NCI-H226 (cell line): Measurements from ENCODE around the gene FBN3.
A peak's percentile ranks its signal among the peaks of the same experiment; 100 is the strongest.
"Not testable (repeated sequence)": the region's sequence is repeated elsewhere in the genome, so short reads cannot be mapped to it uniquely, and the experiment has no call there.

ENCODE experiments used
- DNase-seq: peaks from one replicate; pipeline ENCODE4 v3.0.0-alpha.2; 2015

The FBN3 gene

DNA sequence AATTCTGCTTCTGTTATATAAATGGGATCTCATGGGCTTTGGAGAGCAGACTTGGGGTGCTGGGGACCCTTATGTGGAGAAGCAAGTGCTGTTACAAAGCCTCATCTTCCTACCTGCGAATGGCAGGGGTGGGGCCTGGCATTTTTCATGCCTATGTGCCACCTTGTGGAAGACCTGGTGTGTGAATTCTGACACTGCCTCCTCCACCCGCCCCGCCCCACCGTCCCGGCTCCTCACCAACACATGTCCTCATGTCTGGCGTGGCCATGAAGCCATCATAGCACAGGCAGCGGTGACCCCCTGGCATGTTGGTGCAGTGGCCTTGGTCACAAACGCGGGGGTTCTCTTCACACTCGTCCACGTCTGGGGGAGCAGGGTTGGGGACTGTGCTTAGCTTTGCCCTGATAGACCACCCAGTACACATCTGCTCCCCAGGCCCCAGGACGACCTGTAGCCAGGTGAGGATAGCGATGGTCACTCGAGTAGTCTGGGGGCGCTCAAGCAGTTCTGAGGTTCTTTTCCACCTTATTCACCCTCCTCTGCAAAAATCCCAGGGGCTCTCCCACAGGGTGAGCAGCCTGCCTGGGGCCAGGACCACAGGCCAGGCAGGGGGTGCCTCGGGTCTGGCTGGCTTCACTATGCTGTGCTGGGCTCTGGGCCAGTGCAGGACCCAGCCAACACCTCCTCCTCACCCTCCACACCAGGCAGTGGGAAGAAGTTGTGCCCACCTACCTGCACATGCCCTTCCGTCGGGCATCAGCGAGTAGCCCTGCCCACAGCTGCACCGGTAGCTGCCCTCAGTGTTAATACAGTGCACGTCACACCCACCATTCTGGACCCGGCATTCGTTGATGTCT is 32.7 kb downstream of the FBN3 start:
- no peak for DNase-seq

DNA sequence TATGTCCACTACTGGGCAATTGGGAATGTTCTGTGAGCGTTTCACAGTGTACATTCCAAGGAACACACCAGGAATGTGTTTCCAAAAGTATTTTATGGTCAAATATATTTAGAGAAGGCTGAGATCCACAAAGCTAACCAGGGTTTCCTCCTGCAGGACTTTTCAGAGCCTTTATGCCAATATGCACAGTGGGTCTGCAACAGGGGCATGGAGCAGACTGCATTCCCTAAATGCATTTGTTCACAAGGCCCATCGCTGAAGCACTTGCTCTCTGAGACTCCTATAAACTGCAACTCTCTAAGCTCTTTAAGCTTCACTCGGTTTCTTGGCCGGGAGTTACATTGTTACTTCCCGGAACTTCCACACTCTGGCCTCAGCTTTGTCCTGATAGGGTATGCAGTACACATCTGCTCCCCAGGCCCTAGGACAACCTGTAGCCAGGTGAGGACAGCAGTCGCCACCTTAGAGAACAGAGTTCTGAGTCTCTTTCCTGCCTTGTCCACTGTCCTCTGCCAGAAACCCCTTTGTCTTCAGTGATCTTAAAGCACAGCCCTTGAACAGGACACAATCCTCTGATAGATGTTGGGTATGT is 33.5 kb downstream of the FBN3 start:
- no peak for DNase-seq

DNA sequence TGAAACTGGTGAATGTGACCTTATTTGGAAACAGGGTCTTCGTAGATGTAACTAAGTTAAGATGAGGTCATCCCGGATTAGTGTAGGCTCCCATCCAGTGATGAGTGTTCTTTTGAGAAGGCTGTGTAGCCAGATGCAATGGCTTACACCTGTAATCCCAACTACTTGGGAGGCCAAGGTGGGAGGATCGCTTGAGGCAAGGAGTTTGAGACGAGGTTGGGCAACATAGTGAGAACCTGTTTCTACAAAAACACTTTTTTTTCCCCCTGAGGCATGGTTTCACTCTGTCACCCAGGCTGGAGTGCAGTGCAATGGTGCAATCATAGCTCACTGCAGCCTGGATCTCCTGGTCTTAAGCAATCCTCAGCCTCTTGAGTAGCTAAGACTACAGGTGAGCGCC is 36.4 kb downstream of the FBN3 start:
- DNase-seq, result peak; percentile 12

DNA sequence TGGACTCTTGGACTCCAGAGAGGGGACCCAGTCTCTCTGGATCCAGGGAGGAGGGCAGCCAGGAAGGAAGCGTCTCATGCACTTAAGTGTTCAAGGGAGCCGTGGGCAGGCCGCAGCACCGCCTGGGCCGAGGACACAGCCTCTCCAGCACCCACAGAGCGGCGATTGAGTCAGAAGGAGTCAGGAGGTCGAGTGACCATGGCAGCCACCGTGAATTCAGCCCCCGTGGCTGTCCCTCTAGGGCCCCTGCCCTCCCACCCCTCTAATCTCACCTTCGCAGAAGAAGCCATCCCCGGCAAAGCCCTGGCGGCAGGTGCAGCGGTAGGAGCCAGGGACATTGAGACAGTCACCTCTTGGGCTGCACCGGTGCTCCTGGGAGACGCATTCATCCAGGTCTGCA is 38.0 kb downstream of the FBN3 start:
- DNase-seq, result no peak

DNA sequence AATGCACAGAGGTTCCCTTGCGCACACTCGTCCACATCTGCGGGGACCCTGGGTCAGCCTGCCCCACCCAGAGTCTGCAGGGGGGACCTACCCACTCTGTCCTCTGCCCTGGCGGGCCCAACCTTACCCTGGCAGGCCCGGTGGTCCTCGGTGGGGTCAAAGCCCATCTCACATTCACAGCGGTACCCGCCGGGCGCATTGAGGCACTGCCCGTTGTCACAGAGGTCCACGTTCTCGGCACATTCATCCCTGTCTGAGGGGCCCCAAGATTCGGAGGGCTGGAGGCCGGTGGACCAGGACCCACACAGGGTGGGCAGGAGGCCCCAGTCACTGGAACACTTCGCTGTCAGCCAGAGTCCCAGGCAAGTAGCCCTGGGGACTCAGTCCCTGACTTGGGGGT is 38.5 kb downstream of the FBN3 start:
- no peak for DNase-seq

DNA sequence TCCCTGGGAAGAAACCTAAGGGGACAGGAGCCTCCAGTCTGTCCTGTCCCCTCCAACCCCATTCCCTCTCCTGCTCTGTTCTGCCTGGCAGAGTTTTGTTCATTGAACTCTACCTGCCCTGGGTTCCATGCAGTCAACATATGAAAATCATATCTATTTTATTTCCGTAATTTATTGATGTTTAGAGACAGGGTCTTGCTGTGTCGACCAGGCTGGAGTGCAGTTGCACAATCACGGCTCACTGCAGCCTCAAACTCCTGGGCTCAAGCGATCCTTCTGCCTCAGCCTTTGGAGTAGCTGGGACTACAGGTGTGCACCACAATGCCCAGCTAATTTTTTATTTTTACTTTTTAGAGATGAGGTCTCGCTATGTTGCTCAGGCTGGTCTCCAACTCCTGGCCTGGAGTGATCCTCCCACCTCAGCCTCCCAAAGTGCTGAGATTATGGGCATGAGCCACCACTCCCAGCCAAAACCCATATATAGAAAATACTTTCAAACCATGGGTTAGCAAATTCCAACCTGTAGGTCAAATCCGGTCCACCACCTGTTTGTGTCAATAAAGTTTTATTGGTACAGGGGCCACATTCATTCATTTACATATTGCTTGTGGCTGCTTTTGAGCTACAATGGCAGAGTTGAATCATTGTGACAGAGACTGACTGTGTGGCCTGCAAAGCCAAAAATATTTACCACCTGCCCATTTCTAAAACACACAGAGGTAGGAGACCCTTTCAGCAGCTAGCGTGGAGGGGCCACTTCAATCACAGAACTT is 39.3 kb downstream of the FBN3 start:
- no peak for DNase-seq

DNA sequence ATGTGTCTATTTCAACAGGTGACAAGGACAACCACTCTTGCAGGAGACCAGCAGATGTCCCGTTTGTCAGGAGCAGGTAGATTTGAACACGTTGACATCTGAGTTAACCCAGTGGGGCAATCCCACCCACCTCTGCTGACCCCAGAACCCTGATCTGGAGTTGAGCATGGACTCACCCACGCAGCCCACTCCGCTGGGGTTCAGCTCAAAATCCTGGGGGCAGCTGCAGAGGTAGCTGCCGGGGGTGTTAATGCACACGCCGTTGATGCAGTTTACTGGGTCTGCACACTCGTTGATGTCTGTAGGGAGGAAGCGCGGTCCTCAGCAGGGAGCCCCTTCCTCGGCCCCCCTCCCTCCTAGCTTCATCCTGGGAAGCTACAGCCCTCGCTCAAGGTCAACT is 39.9 kb downstream of the FBN3 start:
- DNase-seq, result no peak

DNA sequence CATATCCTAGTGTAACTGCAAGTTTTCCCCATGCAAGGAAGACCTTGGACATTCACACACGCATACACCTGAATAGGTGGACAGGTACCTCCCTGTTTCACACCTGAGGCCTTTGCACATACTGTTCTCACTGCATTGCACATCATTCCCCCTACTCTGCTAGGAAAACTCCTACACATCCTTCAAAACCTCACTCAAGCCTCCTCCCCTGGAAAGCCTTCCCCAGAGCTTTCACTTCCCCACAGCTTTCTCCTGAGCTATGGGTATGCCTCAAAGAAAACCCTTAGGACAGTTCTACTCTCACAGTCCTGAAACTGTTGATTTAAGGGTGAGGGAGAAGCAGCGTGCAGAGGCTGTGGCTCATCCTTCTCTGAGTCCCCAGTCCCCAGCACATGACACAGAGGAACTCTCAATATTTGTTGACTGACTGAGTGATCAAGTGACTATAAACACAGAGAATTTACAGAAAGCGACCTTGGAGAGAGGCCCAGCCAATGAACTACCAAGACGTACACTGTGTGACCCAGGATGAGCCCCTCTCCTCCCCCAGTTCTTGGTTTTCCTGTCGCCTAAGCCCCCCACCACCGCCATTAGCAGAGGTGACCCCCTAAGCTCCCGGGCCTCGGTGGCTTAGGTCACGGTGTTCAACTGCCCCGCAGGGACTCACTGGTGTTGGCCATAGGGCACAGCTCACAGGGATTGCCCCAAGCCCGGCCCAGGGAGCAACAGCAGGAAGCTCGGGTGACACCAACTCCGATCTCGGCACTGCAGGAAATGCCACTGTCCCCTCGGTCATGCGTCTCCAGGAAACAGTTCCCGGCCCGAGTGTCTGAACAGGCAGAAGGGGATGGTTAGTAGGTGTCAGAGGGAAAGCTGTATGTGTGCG is 40.6 kb downstream of the FBN3 start:
- no peak for DNase-seq

DNA sequence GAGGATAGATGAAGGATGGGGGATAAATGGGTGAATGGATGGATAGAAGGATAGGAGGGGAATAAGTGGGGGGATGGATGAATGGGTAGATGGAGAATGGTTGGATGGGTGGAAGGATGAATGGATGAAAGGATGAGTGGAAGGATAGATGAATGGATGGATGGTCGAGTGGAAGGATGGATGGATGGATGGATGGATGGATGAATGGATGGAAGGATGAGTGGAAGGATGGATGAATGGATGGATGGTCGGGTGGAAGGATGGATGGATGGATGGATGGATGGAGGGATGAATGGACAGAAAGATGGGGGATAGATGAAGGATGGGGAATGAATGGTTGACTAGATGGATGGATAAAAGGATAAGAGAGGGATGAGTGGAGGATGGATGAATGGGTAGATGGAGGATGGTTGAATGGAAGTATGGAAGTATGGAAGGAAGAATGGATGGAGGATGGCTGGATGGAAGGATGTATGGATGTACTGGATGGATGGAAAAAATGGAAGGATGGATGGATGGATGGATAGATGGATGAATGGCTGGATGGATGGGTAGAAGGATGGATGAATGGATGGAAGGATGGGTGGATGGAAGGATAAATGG is 42.0 kb downstream of the FBN3 start:
- no peak for DNase-seq

DNA sequence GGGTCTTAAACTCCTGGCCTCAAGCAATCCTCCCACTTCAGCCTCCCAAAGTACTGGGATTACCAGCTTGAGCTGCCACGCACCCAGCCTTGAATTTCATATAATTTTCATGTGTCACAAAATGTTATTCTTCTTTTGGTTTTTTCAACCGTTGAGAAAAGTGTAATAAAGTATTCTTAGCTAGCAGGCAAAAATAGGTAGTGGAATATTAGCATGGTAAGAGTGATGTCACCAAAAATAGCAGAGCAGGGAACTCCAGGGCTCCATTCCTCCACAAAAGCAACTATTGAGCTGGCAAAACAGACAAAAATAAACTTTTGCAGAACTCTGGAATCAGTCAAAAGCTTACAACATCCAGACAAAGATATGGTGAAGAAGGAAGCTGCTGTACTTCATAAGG is 43.9 kb downstream of the FBN3 start:
- no peak for DNase-seq

DNA sequence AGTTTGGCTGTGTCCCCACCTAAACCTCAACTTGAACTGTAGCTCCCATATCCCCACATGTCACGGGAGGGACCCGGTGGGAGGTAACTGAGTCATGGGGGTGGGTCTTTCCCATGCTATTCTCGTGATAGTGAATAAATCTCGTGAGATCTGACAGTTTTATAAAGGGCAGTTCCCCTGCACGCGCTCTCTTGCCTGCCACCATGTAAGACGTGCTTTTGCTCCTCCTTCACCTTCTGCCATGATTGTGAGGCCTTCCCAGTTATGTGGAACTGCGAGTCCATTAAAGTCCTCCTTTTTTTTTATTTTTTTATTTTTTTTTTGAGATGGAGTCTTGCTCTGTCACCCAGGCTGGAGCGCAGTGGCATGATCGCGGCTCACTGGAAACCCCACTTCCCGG is 47.5 kb downstream of the FBN3 start:
- DNase-seq, result not testable (repeated sequence)

DNA sequence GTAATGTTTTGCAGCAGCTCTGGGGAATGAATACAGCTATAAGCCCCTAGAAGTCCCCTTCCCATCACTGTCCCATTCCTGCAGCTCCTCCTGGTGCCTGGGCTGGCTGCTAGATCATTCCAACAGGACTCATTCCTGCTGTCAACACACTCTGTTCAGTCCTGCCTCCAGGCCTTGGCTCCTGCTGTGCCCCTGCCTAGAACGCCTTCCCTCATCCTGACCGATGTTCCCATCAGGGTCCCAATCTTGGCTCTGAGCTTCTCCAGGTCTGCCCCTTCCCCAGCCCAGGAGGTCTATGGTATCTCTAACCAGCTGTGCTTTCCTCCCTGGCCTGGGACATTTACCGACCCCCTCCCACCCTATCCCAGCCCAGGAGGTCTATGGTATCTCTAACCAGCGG is 48.1 kb downstream of the FBN3 start:
- DNase-seq, result no peak

DNA sequence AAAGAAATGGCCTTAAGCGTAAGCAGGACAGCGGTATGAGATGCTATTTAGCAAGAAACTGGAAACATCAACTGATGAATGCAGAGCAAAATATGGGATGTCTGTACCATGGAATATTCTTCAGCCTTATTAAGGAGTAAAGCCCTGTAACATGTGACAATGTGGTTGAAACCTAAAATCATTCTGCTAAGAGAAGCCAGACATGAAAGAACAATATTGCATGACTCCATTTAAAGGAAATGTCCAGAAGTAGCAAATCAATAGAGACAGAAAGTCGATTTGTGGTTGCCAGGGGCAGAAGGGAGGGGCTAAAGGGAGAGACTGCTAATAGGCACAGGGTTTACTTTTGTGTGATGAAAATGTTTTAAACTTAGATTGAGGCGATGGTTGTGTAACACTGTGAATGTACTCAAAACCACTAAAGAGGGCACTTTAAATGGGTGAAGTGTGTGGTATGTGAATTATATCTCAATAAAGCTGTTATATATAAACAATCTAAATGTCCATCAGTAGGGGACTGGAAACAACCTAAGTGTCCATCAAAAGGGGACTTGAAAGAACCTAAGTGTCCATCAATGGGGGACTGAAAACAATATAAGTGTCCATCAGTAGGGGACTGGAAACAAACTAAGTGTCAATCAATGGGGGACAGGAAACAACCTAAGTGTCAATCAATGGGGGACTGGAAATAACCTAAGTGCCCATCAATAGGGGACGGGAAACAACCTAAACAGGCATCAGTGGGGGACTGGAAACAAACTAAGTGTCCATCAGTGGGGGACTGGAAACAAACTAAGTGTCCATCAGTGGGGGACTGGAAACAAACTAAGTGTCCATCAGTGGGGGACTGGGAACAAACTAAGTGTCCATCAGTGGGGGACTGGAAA is 51.5 kb downstream of the FBN3 start:
- DNase-seq, result no peak

DNA sequence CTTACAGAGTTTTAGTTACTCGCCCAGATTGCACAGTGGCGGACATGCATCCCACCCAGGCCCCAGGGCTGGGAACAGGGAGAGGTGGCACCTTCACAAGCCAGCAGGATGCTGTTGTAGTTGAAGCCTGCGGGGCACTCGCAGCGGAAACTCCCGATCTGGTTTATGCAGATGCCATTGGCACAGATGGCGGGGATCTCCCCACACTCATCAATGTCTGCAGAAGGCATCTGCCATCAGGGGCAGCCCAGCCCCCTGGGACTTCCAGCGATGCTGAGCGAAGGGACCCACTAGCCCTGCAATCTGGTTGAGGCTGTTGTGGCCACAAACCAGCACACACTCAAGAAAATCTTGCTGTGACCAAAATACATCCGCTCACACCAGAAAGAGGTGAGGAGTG is 52.2 kb downstream of the FBN3 start:
- no peak for DNase-seq

DNA sequence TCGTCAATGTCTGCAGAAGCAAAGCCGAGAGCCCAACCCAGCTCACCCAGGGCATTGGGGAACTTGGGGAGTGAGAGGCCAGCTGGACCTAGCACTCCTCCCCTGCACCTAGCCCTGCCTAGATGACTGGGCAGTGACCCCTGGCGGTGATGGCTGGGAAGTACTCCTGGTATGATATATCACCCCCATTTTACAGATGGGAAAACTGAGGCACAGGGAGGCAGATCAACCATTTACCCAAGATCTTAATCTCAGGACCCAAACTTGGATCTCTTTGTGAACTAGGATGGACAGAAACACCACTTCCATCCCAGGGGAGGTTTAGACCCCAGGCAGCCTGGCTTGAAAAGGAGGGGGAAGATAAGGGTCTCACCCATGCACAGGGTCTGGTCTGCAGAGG is 53.3 kb downstream of the FBN3 start:
- no peak for DNase-seq

DNA sequence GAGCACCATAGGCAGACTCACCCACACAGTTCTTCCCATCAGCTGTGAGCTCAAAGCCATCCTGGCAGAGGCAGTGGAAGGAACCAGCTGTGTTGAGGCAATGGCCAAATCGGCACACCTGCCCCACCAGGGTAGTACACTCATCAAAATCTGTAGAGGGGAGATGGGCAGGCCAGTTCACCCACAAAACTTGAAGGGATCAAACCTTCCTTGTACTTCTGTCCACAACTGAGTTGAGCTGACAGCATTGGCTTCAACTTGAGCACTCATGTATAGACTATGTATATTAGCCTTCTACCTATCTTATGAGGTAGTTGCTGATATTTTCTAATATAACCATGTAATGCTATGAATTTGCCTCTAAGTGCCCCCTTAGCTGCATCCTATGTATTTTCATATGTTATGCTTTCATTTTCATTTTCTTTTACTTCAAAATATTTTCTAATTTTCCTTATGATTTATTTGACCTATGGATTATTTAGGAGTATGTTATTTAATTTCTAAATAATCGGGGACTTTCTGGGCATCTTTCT is 54.0 kb downstream of the FBN3 start:
- no peak for DNase-seq

DNA sequence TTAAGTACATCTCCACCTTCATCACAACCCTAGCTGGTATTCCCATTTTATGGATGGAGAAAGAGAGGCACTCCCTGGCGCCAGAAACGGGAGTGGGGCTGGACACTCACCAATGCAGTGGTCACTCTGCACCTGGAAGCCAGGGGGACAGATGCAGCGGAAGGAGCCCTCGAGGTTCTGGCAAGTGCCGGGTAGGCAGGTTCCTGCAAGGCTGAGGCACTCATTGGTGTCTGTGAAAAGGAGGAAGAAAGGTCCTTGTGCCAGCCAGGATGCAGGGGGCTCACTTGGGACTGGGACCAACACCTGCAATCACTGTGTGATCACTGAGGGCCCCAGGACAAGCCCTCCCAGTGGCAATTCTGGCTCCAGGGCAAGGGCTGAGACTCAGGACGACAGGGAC is 55.1 kb downstream of the FBN3 start:
- no peak for DNase-seq

DNA sequence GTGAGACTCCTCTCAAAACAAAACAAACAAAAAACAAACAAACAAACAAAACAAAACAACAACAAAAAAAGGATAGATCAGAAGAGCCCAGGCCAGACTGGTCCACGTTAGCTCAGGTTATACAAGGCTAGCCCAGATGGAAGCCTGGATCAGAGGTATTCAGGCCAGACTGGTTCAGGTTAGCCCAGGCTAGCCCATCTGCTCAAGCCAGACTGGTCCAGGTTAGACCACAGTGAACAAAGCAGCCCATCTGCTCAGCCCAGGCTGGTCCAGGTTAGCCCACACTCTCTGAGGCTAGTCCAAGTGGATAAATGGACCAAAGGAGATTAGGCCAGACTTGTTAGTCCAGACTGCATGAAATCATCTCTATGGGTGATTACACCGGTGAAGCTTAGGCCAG is 55.7 kb downstream of the FBN3 start:
- DNase-seq, result no peak

DNA sequence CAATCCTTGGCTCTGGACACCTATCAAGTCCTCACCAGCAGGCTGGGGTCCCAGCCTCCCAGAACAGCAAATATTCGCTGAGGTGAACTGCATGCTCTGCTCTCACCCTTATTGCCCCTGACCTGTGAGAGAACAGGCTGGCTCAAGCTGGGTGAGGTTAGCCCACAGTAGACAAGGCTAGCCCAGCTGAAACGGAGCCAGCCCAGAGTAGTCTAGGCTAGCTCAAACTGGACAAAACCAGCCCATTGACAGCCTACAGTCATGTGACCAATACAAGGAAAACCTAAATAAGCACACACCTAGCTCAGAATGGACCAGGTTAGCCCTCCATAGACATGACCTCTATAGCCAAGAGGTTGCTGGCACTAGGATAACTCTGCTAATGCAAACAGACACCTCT is 58.4 kb downstream of the FBN3 start:
- DNase-seq, result no peak

DNA sequence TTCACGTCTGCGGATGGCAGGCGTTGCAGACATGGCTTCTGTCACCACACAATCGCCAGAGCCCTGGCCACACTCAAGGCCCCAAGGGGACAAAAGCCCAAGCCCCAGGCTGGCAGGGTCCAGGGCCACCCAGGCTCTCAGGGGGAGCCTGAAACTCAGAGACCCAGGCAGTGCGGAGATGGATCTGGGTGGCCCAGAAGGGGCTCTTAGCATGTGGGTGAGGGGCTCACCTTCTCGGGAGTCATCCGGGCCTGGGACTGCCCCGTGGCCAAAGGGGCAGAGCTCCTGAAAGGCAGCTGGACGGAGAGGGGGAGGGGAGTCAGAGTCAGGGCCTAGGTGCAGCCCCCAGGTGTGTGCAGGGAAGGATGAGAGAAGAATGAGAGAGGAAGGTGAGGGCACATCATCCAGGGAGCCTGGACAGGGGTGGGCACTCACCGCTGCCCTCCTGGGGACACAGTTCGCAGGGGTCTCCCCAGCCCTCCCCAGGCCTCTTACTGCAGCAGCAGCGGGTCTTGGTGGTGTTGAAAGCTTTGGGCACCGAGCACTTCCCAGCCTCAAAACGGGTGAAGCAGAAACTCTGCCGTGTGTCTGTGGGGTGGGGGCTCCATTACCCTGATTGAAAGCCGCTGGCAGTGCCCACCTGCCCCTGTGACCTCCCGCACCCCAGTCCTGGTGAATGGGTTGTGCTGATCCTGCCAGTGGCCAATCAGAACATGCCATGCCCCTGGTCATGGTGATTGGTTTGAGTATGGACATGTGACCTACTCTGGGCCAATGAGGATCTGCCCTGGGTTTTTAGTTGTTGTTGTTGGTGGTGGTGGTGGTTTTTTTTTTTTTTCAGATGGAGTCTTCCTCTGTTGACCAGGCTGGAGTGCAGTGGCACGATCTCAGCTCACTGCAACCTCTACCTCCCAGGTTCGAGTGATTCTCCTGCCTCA is 59.5 kb downstream of the FBN3 start:
- DNase-seq, result no peak
